ENCODE data around the gene NDUFA6. TPM values are rescaled to one million over a fixed set of nuclear protein-coding genes. Genes with fewer than 3 reads are reported as not detected.

The NDUFA6 gene
- total and polyA plus RNA-seq, 2 of the 13 experiments (the other 11 are each of a cell fraction or from before 2014, with no cell fraction given), result 68.5 to 87.8 TPM

DNA sequence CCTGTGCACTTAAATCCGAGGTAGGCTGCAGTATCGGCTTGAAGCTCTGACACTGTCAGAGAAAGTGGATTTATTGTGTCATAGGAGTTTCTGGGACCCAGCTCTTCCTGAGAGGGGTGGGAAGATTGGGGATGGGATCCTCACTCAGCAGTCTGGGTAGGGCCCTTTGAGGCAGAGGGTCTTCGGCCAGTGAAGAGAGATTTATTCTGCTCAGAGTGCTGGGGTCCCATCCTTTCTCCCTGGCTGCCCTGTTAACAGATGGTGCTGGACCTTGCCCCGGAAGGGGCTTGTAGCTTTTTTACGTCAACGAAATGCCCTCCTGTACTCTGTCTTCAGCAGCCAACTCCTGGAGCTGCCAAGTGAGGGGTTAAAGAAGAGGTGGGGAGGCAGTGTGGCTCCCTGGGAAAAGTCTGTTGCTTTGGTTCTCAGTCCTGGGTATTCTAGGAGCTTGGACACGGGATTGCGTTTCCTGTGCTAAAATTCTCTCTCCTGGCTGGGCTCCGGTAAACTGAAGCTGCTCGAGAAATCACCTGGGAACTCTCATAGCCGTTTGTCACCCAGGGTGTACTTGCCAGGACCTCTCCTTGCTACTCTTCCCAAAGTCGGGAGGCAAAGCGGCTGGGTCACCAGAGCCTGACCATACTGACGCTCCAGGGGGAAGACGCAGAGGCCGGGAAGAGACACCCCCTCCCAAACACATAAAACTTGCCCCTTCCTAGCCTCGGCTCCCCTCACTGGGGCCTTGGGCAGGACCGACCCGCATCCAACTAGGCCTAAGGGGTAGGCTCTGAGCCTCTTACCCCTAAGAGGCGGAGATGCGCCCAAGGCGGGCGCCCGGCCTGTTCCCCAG, 11.9 kb downstream of the NDUFA6 start (continued):
- TF ChIP-seq, protein P1, sequence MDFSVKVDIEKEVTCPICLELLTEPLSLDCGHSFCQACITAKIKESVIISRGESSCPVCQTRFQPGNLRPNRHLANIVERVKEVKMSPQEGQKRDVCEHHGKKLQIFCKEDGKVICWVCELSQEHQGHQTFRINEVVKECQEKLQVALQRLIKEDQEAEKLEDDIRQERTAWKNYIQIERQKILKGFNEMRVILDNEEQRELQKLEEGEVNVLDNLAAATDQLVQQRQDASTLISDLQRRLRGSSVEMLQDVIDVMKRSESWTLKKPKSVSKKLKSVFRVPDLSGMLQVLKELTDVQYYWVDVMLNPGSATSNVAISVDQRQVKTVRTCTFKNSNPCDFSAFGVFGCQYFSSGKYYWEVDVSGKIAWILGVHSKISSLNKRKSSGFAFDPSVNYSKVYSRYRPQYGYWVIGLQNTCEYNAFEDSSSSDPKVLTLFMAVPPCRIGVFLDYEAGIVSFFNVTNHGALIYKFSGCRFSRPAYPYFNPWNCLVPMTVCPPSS (IDR thresholded peaks at IDR 0.05), result no peak
- TF ChIP-seq NKX3-1 (CRISPR knock-in tag; IDR thresholded peaks at IDR 0.05), result no peak
- TF ChIP-seq ESRRA (CRISPR knock-in tag; IDR thresholded peaks at IDR 0.05; ENCODE audit: low read depth), result no peak
- no peak for TF ChIP-seq SMYD3 (CRISPR knock-in tag; IDR thresholded peaks at IDR 0.05)
- no peak for TF ChIP-seq ZFAT (CRISPR knock-in tag; conservative IDR thresholded peaks at IDR 0.05)
- TF ChIP-seq, protein P2, sequence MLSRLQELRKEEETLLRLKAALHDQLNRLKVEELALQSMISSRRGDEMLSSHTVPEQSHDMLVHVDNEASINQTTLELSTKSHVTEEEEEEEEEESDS (CRISPR knock-in tag; IDR thresholded peaks at IDR 0.05; ENCODE audit: borderline replicate concordance), result no peak
- no peak for TF ChIP-seq CHD2 (IDR thresholded peaks at IDR 0.05; ENCODE audit: low read depth, low read length)
- TF ChIP-seq MEF2D (CRISPR knock-in tag; IDR thresholded peaks at IDR 0.05), result 0 out of 2 replicates have a peak, but pooled peaks have one; percentile 49
- no peak for TF ChIP-seq HOXD1 (CRISPR knock-in tag; IDR thresholded peaks at IDR 0.05)
- TF ChIP-seq ZSCAN25 (CRISPR knock-in tag; IDR thresholded peaks at IDR 0.05), result no peak
- TF ChIP-seq FOSL1 (CRISPR knock-in tag; IDR thresholded peaks at IDR 0.05; ENCODE audit: borderline replicate concordance), result no peak
- TF ChIP-seq, protein P3, sequence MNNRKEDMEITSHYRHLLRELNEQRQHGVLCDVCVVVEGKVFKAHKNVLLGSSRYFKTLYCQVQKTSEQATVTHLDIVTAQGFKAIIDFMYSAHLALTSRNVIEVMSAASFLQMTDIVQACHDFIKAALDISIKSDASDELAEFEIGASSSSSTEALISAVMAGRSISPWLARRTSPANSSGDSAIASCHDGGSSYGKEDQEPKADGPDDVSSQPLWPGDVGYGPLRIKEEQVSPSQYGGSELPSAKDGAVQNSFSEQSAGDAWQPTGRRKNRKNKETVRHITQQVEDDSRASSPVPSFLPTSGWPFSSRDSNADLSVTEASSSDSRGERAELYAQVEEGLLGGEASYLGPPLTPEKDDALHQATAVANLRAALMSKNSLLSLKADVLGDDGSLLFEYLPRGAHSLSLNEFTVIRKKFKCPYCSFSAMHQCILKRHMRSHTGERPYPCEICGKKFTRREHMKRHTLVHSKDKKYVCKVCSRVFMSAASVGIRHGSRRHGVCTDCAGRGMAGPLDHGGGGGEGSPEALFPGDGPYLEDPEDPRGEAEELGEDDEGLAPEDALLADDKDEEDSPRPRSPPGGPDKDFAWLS (CRISPR knock-in tag; IDR thresholded peaks at IDR 0.05; ENCODE audit: borderline replicate concordance), result no peak
- TF ChIP-seq HNF4A (CRISPR knock-in tag; IDR thresholded peaks at IDR 0.05), result peak; percentile 30; the same call in 1 of the 2 replicates
- TF ChIP-seq GATA4 (IDR thresholded peaks at IDR 0.05; ENCODE audit: borderline replicate concordance, low read depth), result no peak
- TF ChIP-seq SP140L (CRISPR knock-in tag; IDR thresholded peaks at IDR 0.05; ENCODE audit: borderline replicate concordance), result no peak
- TF ChIP-seq MED13 (CRISPR knock-in tag; IDR thresholded peaks at IDR 0.05), result no peak
- TF ChIP-seq ZSCAN31 (CRISPR knock-in tag; IDR thresholded peaks at IDR 0.05; ENCODE audit: low read depth), result no peak; the same call in 1 of the 2 replicates
- TF ChIP-seq ZBTB21 (CRISPR knock-in tag; IDR thresholded peaks at IDR 0.05), result peak; percentile 91
- no peak for TF ChIP-seq TARDBP (CRISPR knock-in tag; IDR thresholded peaks at IDR 0.05)
- 0 out of 2 replicates have a peak, but pooled peaks have one; percentile 20 for TF ChIP-seq ZNF878 (CRISPR knock-in tag; IDR thresholded peaks at IDR 0.05)
- no peak for TF ChIP-seq ZNF724P (CRISPR knock-in tag; IDR thresholded peaks at IDR 0.05; ENCODE audit: borderline replicate concordance)
- TF ChIP-seq, protein P4, sequence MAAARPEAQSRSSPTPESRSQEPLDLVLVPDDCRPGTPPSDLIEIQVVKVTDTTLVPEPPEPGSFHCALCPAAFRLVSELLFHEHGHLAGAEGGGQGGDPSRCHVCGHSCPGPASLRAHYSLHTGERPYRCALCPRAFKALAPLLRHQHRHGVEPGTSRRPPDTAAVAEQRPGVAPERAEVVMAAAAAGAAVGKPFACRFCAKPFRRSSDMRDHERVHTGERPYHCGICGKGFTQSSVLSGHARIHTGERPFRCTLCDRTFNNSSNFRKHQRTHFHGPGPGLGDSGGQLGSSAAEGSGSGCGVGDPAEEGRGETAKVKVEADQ (CRISPR knock-in tag; IDR thresholded peaks at IDR 0.05; ENCODE audit: borderline replicate concordance), result no peak
- TF ChIP-seq, protein P5, sequence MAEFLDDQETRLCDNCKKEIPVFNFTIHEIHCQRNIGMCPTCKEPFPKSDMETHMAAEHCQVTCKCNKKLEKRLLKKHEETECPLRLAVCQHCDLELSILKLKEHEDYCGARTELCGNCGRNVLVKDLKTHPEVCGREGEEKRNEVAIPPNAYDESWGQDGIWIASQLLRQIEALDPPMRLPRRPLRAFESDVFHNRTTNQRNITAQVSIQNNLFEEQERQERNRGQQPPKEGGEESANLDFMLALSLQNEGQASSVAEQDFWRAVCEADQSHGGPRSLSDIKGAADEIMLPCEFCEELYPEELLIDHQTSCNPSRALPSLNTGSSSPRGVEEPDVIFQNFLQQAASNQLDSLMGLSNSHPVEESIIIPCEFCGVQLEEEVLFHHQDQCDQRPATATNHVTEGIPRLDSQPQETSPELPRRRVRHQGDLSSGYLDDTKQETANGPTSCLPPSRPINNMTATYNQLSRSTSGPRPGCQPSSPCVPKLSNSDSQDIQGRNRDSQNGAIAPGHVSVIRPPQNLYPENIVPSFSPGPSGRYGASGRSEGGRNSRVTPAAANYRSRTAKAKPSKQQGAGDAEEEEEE (CRISPR knock-in tag; IDR thresholded peaks at IDR 0.05; ENCODE audit: borderline replicate concordance), result no peak
- peak; percentile 37; the same call in 1 of the 2 replicates for TF ChIP-seq HOXA3 (CRISPR knock-in tag; IDR thresholded peaks at IDR 0.05)
- TF ChIP-seq ZNF549 (CRISPR knock-in tag; IDR thresholded peaks at IDR 0.05), result no peak

Data from HepG2 (cell line).